GM18517 (cell line): ENCODE results near the gene WDR90.

ENCODE experiments used
- ATAC-seq: cut with Tn5 transposase; IDR thresholded peaks from one replicate; pipeline ENCODE4 v1.9.1; 2021; ENCODE audit warnings: mild to moderate bottlenecking, moderate library complexity; ENCODE audit not compliant: unreplicated experiment

The WDR90 gene

GRCh38 chr16:674214-674881 is 25.2 kb downstream of the WDR90 start:
- no peak for ATAC-seq

DNA sequence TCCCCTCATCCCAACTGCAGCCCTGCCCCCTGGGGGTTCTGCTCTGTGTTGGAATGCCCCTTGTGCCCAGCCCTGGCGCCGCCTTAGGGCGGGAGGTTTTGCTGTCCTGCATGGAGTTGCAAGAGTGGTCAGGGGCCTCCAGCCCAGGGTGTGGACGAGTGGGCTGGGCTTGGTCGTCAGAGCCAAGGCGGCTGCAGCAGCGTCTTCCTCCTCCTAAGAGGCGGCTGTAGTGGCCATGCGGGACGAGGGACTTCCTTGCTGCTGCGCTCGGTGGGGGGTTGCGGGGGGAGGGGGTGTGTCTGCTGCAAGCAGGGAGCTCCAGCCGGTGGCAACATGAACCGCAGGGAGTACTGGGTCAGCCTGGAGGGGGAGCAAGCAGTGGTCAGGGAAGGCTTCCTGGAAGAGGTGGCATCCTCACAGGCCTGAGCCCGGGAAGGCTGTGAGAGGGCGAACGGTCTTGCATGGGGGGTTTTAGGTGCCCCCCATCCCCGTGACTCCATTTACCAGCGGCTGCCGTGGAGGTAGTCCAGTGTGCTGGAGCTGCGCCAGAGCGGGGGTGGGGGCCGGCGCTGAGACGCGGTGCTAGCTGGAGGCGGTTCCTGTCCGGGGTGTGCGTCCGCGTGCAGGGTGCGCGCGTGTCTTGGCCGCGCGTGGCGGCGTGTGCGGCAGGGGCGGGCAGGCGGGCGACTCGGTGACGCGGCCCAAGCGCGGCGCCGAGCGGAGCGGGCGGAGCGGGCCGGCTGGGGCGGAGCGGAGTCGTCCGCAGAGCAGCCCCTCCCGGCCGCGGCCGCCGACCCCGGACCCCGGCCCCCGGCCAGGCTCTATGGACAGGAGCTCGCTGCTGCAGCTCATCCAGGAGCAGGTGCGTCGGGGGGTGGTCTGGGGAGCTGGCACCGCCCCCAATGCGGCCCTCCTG is 26.1 kb downstream of the WDR90 start, which contains the start of gene RHBDL1:
RHBDL1 (plus strand) TSS at position 704 of the 916 bp plus-strand sequence; CDS start at position 824, 120 bp downstream.
- ATAC-seq = no peak

DNA sequence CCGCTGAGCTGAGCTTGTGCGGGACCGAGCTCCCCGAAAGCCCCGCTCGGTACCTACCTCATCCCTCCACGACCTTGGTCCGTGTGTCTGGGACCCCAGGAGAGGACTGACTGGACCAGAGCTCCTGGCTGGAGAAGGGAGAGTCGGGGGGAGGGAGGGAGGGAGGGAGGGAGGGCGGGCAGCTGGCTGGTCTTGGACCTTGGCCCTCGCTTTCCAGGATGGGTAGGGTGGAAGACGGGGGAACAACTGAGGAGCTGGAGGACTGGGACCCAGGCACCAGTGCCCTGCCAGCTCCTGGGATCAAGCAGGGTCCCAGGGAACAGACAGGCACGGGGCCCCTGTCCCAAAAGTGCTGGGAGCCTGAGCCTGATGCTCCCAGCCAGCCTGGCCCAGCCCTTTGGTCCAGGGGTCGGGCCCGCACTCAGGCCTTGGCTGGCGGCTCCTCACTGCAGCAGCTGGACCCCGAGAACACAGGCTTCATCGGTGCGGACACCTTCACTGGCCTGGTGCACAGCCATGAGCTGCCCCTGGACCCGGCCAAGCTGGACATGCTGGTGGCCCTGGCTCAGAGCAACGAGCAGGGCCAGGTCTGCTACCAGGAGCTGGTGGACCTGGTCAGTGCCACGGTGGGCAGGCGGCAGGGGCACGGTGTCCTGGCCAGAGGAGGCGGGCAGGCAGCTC is 26.9 kb downstream of the WDR90 start:
- no peak for ATAC-seq

DNA sequence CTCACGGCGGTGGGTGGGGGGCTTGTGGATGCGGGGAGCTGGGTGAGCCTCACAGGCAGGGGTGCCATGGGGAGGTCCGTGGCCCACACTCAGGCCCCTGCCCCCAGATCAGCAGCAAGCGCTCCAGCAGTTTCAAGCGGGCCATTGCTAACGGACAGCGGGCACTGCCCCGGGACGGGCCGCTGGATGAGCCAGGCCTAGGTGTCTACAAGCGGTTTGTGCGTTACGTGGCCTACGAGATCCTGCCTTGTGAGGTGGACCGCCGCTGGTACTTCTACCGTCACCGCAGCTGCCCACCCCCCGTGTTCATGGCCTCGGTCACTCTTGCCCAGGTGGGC is 27.4 kb downstream of the WDR90 start:
- ATAC-seq = no peak

GRCh38 chr16:676913-677312 is 27.7 kb downstream of the WDR90 start:
- no peak for ATAC-seq

DNA sequence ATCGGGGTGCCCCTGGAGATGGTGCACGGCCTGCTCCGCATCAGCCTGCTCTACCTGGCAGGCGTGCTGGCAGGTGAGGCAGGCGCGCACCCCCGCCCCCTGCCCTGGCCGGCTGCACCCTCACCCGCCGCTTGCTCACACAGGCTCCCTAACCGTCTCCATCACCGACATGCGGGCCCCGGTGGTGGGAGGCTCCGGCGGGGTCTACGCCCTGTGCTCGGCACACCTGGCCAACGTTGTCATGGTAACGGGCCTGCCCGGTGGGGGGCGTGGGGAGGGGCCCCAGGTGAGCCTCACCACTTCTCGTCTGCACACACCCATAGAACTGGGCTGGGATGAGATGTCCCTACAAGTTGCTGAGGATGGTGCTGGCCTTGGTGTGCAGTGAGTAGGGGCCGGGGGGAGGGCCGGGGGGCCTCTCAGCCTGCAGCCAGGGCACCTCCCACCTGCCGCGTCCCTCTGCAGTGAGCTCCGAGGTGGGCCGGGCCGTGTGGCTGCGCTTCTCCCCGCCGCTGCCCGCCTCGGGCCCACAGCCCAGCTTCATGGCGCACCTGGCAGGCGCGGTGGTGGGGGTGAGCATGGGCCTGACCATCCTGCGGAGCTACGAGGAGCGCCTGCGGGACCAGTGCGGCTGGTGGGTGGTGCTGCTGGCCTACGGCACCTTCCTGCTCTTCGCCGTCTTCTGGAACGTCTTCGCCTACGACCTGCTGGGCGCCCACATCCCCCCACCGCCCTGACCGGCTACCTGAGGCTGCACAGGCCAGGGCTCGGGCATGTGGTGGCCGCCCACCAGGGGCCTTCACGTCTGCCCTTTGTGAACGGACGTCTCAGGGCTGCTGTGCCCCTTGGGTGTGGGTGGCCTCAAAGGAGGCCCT is 28.4 kb downstream of the WDR90 start:
- no peak for ATAC-seq

GRCh38 chr16:678209-678857 is 29.2 kb downstream of the WDR90 start:
- no peak for ATAC-seq

GRCh38 chr16:678858-679813 is 30.0 kb downstream of the WDR90 start:
- ATAC-seq = no peak

DNA sequence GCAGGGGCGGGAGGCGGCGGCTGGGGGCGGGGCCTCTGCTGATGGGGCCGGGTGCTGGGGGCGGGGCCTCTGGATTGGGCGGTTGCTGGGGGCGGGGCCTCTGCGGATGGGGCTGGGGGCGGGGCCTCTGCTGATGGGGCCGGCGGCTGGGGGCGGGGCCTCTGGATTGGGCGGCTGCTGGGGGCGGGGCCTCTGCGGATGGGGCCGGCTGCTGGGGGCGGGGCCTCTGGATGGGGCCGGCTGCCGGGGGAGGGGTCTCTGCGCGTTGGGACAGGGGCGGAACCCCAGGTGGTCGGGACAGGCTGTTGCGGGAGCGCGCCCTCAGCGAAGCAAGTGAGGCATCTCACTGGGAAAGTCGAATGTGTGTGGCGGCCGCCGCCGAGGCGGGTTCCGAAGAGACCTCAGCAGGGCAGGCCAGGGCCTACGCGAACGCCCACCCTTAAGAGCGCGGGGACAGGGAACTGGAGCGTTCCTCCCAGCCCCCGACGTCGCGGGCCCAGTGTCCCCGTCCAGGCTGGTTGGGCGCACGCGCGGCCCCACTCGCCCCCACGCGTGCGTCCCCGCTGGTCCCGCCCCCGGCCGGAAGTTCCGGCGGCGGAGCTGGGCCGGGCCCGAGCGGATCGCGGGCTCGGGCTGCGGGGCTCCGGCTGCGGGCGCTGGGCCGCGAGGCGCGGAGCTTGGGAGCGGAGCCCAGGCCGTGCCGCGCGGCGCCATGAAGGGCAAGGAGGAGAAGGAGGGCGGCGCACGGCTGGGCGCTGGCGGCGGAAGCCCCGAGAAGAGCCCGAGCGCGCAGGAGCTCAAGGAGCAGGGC is 30.9 kb downstream of the WDR90 start, which contains the start of gene STUB1:
STUB1 (plus strand) TSS at position 597 of the 811 bp plus-strand sequence; CDS start at position 713, 116 bp downstream.
- ATAC-seq = peak; percentile 39

DNA sequence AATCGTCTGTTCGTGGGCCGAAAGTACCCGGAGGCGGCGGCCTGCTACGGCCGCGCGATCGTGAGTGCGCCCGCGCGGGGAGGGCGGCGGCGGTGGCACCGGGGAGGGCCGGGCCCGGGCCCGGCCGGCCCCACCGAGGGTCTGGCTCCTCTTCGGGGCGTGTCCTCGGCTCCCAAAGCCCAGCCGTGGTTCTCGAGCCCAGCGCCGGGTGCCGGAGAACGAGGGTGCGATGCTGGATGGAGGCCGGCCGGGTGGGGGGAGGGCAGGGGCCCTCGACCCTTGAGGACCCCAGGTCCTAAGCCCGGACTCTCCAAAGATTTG is 31.4 kb downstream of the WDR90 start:
- no peak for ATAC-seq

- ATAC-seq = no peak
These were observed 32.0 kb downstream of the WDR90 start for GRCh38 chr16:680967-681745.

GRCh38 chr16:681746-682427 is 32.7 kb downstream of the WDR90 start:
- ATAC-seq = no peak

DNA sequence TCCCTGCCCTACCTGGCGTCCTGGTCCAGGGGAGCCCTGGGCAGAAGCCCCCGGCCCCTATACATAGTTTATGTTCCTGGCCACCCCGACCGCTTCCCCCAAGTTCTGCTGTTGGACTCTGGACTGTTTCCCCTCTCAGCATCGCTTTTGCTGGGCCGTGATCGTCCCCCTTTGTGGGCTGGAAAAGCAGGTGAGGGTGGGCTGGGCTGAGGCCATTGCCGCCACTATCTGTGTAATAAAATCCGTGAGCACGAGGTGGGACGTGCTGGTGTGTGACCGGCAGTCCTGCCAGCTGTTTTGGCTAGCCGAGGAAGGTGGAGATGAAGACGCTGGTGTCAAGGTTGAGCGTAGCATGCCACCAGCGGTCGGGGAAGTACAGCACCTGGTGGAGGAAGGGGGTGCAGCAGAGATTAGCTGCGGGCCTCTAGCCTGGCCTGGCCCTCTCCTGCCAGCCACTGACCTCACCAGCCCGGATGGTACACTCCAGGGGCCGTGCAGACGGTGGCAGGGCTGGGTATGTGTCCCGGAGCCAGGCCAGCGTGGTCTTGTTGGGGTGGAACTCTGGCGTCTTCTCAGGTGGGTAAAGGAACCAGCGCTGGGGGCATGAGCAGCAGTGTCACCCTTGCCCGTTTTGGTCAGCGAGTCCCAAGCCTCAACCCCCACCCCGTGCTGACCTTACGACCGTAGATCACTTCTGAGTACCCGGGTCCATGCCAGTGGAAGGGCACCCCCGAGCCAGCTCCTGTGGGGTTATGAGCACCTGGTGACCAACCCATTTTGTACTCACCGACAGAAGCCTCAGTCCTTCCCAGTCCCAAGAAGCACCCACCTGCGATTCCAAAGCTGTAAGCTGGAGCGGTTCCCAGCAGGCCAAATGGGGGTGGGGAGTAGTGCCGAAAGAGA is 33.6 kb downstream of the WDR90 start:
- no peak for ATAC-seq

DNA sequence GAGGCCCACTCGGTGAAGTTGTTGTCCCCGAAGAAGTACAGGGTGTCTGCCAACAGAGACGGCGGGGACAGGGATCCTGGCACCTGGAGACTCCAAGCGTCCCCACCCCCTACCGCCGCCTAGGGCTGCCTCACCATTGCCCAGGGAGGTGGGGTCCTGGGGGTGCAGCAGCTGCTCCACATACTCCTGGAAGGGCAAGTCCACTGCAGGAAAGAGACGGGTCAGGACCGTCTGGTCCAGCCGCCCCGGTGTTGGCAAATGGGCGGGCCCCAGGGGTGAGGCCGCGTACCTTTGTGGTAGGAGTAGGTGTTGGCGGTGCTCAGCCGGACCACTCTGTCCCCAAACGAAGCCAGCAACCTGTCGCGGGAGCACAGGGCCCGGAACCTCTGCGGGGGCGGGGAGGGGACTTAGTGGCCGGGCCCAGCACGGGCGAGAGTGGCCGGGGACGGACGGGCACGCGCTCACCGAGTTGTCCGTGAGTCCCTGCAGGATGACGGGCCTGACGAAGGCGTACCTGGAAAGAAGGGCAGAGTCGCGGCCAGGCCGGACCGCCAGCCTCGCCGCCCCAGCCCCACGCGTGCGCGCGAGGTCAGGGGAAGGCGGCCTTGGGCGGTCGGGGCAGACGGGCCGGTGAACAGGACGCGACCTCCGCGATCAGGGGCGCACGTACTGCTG is 34.4 kb downstream of the WDR90 start:
- ATAC-seq = no peak

DNA sequence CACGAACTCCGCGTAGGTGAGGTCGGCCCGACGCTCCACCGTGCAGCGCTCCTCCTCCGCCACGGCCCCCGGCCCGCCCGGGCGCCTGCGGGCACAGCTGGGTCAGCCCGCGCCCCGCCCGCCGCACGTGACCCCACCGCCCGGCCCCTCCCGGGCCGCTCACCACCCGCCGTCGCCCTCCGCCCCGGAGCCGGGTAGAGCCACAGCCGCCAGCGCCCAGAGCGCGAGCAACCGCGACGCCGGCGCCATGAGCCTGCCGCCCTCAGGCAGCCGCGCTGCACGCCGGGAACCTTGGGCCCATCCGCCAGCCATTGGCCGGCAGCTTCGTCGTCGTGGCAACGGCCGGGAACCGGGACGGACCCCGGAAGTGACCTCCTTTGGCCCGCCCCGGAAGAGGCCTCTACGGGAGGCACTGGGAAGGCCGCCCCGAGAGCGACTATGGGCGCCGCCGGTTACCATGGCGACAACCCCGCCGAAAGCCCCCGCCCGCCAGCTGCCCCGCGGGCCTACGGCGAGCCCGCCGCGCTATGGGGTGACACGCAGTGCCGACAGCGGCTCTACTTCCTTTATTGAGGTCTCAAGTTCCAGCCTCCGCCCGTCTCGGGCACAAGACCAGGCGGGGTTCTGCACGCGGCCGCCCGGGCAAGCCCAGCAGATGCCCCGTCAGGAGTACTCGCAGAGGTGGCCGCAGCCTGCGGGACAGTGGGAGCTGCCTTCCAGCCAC is 35.1 kb downstream of the WDR90 start, which contains the start of gene JMJD8:
JMJD8 (minus strand) TSS at position 264 of the 724 bp plus-strand sequence; CDS start at position 249, 15 bp downstream.
- ATAC-seq = peak; percentile 58
